Measurements from ENCODE around the gene STK24. TPM values are rescaled to one million over a fixed set of nuclear protein-coding genes. Genes with fewer than 3 reads are reported as not detected.
A peak's percentile ranks its signal among the peaks of the same experiment; 100 is the strongest.

The STK24 gene
- total and polyA plus RNA-seq, 5 experiments from 2014 or later: 22.7 to 121 (median 66.6) TPM

- H3K4me1 Mint-ChIP-seq: no peaks in the 10 kb centered on the region
- H3K27ac Mint-ChIP-seq: peak overlapping the region in 1 of 10 donors; percentile 71
- DNase-seq (no peak), ATAC-seq (no peak)
- POLR2A ChIA-PET: no interaction called here
- peaks cover 0 to 3% (median 0%) of the 10 kb centered on the region in 5 donors for H3K27me3 Mint-ChIP-seq
- no peak overlapping the region for H3K4me3 Mint-ChIP-seq
- no peaks in the 10 kb centered on the region for H3K9me3 Mint-ChIP-seq
- no peaks in the 10 kb centered on the region for H3K36me3 Mint-ChIP-seq
Observed at GRCh38 chr13:98438246-98439125, 138.4 kb downstream of the STK24 start.

DNA sequence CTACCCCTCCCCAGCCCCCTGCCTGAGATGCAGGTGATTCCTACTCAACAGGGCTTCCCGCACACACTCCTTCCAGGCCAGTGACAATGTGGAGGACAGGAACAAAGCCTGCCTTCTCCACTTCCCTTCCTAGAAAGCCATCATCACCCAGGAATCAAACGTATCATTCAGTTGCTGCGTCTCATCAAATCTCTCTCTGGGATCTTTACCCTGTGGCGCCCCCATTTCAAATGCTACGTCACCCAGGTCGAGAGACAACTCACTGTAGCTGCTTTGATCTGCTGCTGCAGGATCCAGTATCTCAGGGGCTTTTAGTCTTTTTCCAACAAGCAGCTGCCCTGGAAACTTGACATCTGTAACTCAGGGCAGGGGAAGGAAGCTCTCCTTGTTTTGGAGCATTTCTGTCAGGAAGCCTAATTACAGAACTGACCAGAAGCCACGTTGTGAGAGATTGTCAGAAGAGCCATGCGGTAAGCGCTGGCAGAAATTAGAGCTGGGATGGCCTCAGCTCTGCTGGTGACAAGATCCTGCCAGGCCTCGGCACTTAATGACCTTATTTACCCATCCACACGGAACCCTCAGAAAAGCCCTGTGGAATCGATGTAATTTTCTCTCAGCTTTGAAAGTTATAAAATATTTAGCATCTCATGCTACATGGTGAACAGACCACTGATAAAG is 140.5 kb downstream of the STK24 start:
- H3K4me3 Mint-ChIP-seq: no peak overlapping the region
- ATAC-seq (no peak), DNase-seq (no peak)
- H3K36me3 Mint-ChIP-seq: no peaks in the 10 kb centered on the region
- H3K27me3 Mint-ChIP-seq: peaks cover 3 to 12% (median 6%) of the 10 kb centered on the region in 5 donors
- H3K27ac Mint-ChIP-seq: no peak overlapping the region
- H3K9me3 Mint-ChIP-seq: no peaks in the 10 kb centered on the region
- H3K4me1 Mint-ChIP-seq: no peaks in the 10 kb centered on the region
- POLR2A ChIA-PET: no interaction called here

DNA sequence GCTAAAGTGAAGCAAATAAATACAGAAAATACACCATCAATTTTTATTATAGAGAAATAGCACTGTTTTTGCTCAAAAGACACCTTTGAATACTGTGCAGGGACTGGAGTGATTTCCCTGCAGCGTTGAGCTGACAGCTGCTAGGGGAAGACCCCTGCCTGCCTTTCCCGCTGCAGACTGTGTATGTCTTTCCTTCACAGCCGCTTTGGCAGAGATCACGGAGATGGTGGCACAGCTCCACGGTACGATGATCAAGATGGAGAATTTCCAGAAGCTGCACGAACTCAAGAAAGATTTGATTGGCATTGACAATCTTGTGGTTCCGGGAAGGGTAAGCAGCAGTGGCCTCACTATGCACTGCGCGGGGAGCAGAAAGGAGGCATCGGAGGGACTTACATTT is 141.5 kb downstream of the STK24 start:
- Mint-ChIP-seq H3K4me3 (no peak overlapping the region), H3K27ac (no peak overlapping the region)
- POLR2A ChIA-PET: interaction anchor here (0.6 kb wide), 1 partner anchor 205 kb away, joined by 3 read pairs; no protein-coding TSS in a partner anchor

DNA sequence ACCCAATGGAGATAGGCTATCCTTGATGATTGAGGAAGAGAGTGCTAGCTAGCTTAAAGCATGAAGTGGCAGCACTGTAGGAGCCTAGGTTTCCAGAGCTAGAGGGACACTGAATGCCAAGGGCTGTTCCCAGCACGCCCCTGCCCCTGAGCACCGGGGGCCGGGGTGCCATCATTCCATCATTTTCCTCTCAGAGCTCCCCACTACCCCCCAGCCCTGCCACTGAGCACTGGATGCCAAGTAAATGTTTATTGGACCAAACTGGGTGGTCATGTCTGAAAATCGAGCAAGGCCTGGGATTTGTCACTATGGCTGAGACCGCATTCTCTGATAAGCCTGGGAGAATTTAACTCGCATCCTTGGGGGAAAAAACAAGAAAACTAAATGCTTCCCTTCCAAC is 142.8 kb downstream of the STK24 start:
- H3K27me3 Mint-ChIP-seq: peaks cover 5 to 25% (median 12%) of the 10 kb centered on the region in 5 donors
- ATAC-seq (no peak), DNase-seq (no peak)
- H3K9me3 Mint-ChIP-seq: no peaks in the 10 kb centered on the region
- no peak overlapping the region for H3K27ac Mint-ChIP-seq
- H3K36me3 Mint-ChIP-seq: no peaks in the 10 kb centered on the region
- H3K4me1 Mint-ChIP-seq: no peaks in the 10 kb centered on the region
- POLR2A ChIA-PET: no interaction called here
- H3K4me3 Mint-ChIP-seq: no peak overlapping the region

More for the DNA sequence above, 141.5 kb downstream of the STK24 start:
- no peak for DNase-seq
- Mint-ChIP-seq H3K9me3 (no peaks in the 10 kb centered on the region), H3K27me3 (peaks cover 3 to 17% (median 9%) of the 10 kb centered on the region in 5 donors), H3K4me1 (no peaks in the 10 kb centered on the region), H3K36me3 (no peaks in the 10 kb centered on the region)
- ATAC-seq: no peak

GRCh38 chr13:98433654-98434053 is 143.3 kb downstream of the STK24 start:
- Mint-ChIP-seq H3K9me3 (no peaks in the 10 kb centered on the region), H3K4me3 (no peak overlapping the region), H3K4me1 (no peaks in the 10 kb centered on the region), H3K36me3 (peaks cover 0 to 2% (median 0%) of the 10 kb centered on the region in 3 donors), H3K27me3 (peaks cover 5 to 29% (median 14%) of the 10 kb centered on the region in 5 donors), H3K27ac (no peak overlapping the region)
- ATAC-seq: no peak
- DNase-seq: no peak
- POLR2A ChIA-PET: no interaction called here

DNA sequence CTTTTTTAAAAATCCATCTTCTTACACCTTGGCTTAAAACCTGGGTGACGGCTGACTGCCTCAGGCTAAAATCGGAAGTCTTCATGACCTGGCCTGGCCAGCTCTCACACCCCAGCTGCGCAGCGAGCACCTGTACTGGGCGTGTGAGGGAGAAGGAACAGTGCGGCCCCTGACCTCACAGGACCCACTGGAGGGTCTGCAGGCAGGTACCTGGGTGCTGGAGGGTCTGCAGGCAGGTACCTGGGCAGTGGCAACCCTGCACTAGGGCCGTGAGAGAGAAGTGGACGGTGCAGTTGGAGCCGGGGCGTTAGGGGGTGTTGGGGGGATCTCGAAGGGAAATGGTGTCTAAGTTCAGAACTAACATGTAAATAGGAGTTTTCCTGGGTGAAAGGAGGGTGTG is 144.3 kb downstream of the STK24 start:
- H3K27ac Mint-ChIP-seq: no peak overlapping the region
- no peaks in the 10 kb centered on the region for H3K9me3 Mint-ChIP-seq

DNA sequence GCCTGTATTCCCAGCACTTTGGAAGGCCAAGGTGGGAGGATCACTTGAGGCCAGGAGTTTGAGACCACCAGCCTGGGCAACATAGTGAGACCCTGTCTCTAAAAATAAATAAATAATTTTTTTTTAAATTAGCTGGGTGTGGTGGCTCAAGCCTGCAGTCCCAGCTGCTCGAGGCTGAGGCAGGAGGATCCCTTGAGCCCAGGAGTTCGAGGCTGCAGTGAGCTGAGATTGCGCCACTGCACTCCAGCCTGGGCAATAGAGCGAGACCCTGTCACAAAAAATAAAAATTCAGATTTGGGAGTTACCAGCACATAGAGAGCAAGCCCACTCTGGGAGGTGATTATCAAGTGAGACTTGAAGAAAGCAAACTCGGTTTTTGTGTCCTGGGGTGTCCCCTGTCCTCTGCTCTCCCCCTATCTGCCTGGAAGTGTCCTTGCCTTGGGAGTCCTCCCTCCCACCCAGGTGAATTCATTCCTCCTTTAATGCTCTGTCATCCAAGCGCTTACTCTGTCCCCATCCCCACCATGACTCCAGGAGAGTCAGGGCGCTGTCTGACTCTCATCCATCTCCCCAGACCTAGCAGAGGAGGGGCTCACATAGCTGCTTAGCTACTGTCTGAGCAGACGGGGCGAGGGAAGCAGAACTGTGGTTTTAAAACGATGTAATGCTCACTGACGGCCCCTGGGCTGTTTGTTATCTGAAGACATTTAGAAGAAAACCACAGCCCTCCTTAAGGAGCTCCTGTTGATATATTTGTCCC is 146.8 kb downstream of the STK24 start:
- no peaks in the 10 kb centered on the region for H3K9me3 Mint-ChIP-seq
- H3K36me3 Mint-ChIP-seq: peaks cover 0 to 2% (median 0%) of the 10 kb centered on the region in 3 donors
- peaks cover 6 to 38% (median 14%) of the 10 kb centered on the region in 5 donors for H3K27me3 Mint-ChIP-seq
- POLR2A ChIA-PET: no interaction called here
- no peak overlapping the region for H3K27ac Mint-ChIP-seq
- DNase-seq (no peak), ATAC-seq (no peak)
- H3K4me3 Mint-ChIP-seq: no peak overlapping the region
- H3K4me1 Mint-ChIP-seq: no peaks in the 10 kb centered on the region

More for the DNA sequence above, 144.3 kb downstream of the STK24 start:
- POLR2A ChIA-PET: no interaction called here
- H3K27me3 Mint-ChIP-seq: peaks cover 6 to 31% (median 14%) of the 10 kb centered on the region in 5 donors
- no peaks in the 10 kb centered on the region for H3K4me1 Mint-ChIP-seq
- DNase-seq (no peak), ATAC-seq (no peak)
- no peak overlapping the region for H3K4me3 Mint-ChIP-seq
- peaks cover 0 to 2% (median 0%) of the 10 kb centered on the region in 3 donors for H3K36me3 Mint-ChIP-seq

- H3K4me3 Mint-ChIP-seq: no peak overlapping the region
- DNase-seq: no peak
- POLR2A ChIA-PET: no interaction called here
- peaks cover 6 to 38% (median 14%) of the 10 kb centered on the region in 5 donors for H3K27me3 Mint-ChIP-seq
- no peaks in the 10 kb centered on the region for H3K4me1 Mint-ChIP-seq
- H3K9me3 Mint-ChIP-seq: no peaks in the 10 kb centered on the region
- H3K36me3 Mint-ChIP-seq: peaks cover 0 to 2% (median 0%) of the 10 kb centered on the region in 3 donors
- no peak overlapping the region for H3K27ac Mint-ChIP-seq
- no peak for ATAC-seq
Observed at GRCh38 chr13:98429531-98429930, 147.4 kb downstream of the STK24 start.

DNA sequence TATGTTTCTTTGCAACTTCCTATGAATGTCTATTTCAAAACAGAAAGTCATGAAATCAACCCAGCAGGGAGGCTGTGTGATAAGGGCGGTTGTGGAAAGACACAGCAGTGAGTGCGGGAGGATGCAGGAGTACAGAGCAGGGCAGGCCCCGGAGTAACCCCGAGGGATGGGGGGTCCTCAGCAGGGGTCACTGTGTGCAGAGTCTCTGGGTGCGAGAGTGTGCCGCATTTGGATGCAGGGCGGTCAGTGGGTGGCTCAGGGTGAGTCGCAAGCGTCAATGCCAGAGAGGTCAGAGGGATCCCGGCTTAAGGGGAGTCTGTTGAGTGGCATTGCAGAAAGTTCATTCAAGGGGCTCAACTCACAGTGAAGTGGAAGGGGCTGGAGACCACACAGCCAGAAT is 147.8 kb downstream of the STK24 start:
- Mint-ChIP-seq H3K27ac (no peak overlapping the region), H3K9me3 (no peaks in the 10 kb centered on the region), H3K27me3 (peaks cover 8 to 38% (median 14%) of the 10 kb centered on the region in 5 donors), H3K4me1 (no peaks in the 10 kb centered on the region), H3K4me3 (no peak overlapping the region), H3K36me3 (peaks cover 0 to 2% (median 0%) of the 10 kb centered on the region in 3 donors)
- DNase-seq: no peak
- ATAC-seq: no peak
- POLR2A ChIA-PET: no interaction called here

- DNase-seq (no peak), ATAC-seq (no peak)
- no peak overlapping the region for H3K27ac Mint-ChIP-seq
- H3K4me1 Mint-ChIP-seq: no peaks in the 10 kb centered on the region
- no peak overlapping the region for H3K4me3 Mint-ChIP-seq
- H3K27me3 Mint-ChIP-seq: peaks cover 9 to 38% (median 14%) of the 10 kb centered on the region in 5 donors
- H3K9me3 Mint-ChIP-seq: no peaks in the 10 kb centered on the region
- POLR2A ChIA-PET: no interaction called here
- peaks cover 0 to 2% (median 0%) of the 10 kb centered on the region in 3 donors for H3K36me3 Mint-ChIP-seq
Observed at GRCh38 chr13:98428256-98428966, 148.5 kb downstream of the STK24 start.

GRCh38 chr13:98427331-98427995 is 149.4 kb downstream of the STK24 start:
- DNase-seq (no peak), ATAC-seq (no peak)
- H3K27ac Mint-ChIP-seq: no peak overlapping the region
- peaks cover 7 to 35% (median 14%) of the 10 kb centered on the region in 5 donors for H3K27me3 Mint-ChIP-seq
- H3K4me3 Mint-ChIP-seq: no peak overlapping the region
- POLR2A ChIA-PET: no interaction called here
- no peaks in the 10 kb centered on the region for H3K9me3 Mint-ChIP-seq
- no peaks in the 10 kb centered on the region for H3K4me1 Mint-ChIP-seq
- peaks cover 0 to 2% (median 0%) of the 10 kb centered on the region in 3 donors for H3K36me3 Mint-ChIP-seq

- peaks cover 0 to 18% (median 4%) of the 10 kb centered on the region in 5 donors for H3K27me3 Mint-ChIP-seq
- POLR2A ChIA-PET: no interaction called here
- ATAC-seq (no peak), DNase-seq (no peak)
- no peak overlapping the region for H3K27ac Mint-ChIP-seq
- peaks cover 0 to 2% (median 0%) of the 10 kb centered on the region in 9 donors for H3K9me3 Mint-ChIP-seq
- no peaks in the 10 kb centered on the region for H3K36me3 Mint-ChIP-seq
- no peak overlapping the region for H3K4me3 Mint-ChIP-seq
- no peaks in the 10 kb centered on the region for H3K4me1 Mint-ChIP-seq
Observed at GRCh38 chr13:98423417-98423816, 153.5 kb downstream of the STK24 start.

Measured in naive thymus-derived CD8-positive, alpha-beta T cell (primary cell).